WTC11 (cell line): ENCODE results near the gene COG1.

Source experiments
- JUN ChIP-seq: sonication (generic); formaldehyde crosslinking; IDR thresholded peaks from 2 replicates; pipeline ENCODE4 v1.8.0; 2023; ENCODE audit warnings: mild to moderate bottlenecking, missing genetic modification reagents
- NR2C2 ChIP-seq: sonication (generic); formaldehyde crosslinking; IDR thresholded peaks from 2 replicates; pipeline ENCODE4 v1.8.0; 2022; ENCODE audit warnings: mild to moderate bottlenecking, missing genetic modification reagents
- PRRX2 ChIP-seq: fragments of 250-450 bp; sonication (Bioruptor Pico); IDR thresholded peaks from 2 replicates; pipeline ENCODE4 v1.8.0; 2021; ENCODE audit warnings: mild to moderate bottlenecking
- SP1 ChIP-seq: sonication (generic); formaldehyde crosslinking; conservative IDR thresholded peaks from 2 replicates; pipeline ENCODE4 v1.8.1; 2022; ENCODE audit warnings: missing genetic modification reagents
- TF ChIP-seq, protein P1 (sequence below): sonication (generic); formaldehyde crosslinking; IDR thresholded peaks from 2 replicates; pipeline ENCODE4 v1.8.0; 2023; ENCODE audit warnings: missing genetic modification reagents
- TF ChIP-seq, protein P2 (sequence below): fragments of 200-600 bp; IDR thresholded peaks from 2 replicates; pipeline ENCODE4 v1.8.0; 2022; ENCODE audit warnings: antibody characterized with exemption
- TF ChIP-seq, protein P3 (sequence below): sonication (generic); formaldehyde crosslinking; IDR thresholded peaks from 2 replicates; pipeline ENCODE4 v1.8.1; 2022; ENCODE audit warnings: mild to moderate bottlenecking, missing genetic modification reagents, moderate library complexity, borderline replicate concordance
- TF ChIP-seq, protein P4 (sequence below): sonication (generic); formaldehyde crosslinking; IDR thresholded peaks from 2 replicates; pipeline ENCODE4 v1.8.1; 2023; ENCODE audit warnings: mild to moderate bottlenecking, missing genetic modification reagents

DNA sequence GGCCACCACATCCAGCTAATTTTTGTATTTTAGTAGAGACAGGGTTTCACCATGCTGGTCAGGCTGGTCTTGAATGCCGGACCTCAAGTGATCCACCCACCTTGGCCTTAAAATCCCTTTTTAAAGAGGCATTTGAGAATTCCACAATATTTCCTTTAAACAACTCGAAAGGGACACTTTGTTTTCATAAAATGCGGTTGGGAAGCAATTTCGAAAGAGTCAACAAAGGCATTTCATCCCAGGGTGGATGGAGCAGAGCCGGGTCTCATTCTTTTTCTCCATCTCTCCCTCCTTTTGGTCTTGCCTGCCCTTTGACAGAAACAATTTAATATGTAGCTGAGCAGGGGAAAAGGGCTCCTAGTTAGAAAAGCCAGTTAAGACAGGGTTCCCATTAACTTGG is 13.5 kb upstream of the COG1 start:
- TF ChIP-seq, protein P1, sequence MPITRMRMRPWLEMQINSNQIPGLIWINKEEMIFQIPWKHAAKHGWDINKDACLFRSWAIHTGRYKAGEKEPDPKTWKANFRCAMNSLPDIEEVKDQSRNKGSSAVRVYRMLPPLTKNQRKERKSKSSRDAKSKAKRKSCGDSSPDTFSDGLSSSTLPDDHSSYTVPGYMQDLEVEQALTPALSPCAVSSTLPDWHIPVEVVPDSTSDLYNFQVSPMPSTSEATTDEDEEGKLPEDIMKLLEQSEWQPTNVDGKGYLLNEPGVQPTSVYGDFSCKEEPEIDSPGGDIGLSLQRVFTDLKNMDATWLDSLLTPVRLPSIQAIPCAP (CRISPR knock-in tag) = no peak
- TF ChIP-seq, protein P2, sequence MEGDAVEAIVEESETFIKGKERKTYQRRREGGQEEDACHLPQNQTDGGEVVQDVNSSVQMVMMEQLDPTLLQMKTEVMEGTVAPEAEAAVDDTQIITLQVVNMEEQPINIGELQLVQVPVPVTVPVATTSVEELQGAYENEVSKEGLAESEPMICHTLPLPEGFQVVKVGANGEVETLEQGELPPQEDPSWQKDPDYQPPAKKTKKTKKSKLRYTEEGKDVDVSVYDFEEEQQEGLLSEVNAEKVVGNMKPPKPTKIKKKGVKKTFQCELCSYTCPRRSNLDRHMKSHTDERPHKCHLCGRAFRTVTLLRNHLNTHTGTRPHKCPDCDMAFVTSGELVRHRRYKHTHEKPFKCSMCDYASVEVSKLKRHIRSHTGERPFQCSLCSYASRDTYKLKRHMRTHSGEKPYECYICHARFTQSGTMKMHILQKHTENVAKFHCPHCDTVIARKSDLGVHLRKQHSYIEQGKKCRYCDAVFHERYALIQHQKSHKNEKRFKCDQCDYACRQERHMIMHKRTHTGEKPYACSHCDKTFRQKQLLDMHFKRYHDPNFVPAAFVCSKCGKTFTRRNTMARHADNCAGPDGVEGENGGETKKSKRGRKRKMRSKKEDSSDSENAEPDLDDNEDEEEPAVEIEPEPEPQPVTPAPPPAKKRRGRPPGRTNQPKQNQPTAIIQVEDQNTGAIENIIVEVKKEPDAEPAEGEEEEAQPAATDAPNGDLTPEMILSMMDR = no peak
- TF ChIP-seq NR2C2 (no peak), PRRX2 (CRISPR knock-in tag) (no peak), JUN (CRISPR knock-in tag) (no peak), SP1 (CRISPR knock-in tag) (no peak)
- TF ChIP-seq, protein P3, sequence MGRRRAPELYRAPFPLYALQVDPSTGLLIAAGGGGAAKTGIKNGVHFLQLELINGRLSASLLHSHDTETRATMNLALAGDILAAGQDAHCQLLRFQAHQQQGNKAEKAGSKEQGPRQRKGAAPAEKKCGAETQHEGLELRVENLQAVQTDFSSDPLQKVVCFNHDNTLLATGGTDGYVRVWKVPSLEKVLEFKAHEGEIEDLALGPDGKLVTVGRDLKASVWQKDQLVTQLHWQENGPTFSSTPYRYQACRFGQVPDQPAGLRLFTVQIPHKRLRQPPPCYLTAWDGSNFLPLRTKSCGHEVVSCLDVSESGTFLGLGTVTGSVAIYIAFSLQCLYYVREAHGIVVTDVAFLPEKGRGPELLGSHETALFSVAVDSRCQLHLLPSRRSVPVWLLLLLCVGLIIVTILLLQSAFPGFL (CRISPR knock-in tag) = no peak
- TF ChIP-seq, protein P4, sequence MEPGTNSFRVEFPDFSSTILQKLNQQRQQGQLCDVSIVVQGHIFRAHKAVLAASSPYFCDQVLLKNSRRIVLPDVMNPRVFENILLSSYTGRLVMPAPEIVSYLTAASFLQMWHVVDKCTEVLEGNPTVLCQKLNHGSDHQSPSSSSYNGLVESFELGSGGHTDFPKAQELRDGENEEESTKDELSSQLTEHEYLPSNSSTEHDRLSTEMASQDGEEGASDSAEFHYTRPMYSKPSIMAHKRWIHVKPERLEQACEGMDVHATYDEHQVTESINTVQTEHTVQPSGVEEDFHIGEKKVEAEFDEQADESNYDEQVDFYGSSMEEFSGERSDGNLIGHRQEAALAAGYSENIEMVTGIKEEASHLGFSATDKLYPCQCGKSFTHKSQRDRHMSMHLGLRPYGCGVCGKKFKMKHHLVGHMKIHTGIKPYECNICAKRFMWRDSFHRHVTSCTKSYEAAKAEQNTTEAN = no peak
